SU-DHL-6 (cell line): ENCODE data around the gene SLC6A13.

ENCODE experiments used
- EZH2phosphoT487 ChIP-seq: fragments of 200-600 bp; sonication (generic), shearing (Covaris generic); conservative IDR thresholded peaks from 2 replicates; pipeline ENCODE4 v1.6.1; 2018; ENCODE audit warnings: mild to moderate bottlenecking, antibody characterized with exemption, low read length, moderate library complexity, mixed read lengths
- TF ChIP-seq, protein P1 (sequence below): fragments of 200-600 bp; sonication (generic); IDR thresholded peaks from one replicate; pipeline ENCODE4 v1.5.1; 2017; ENCODE audit warnings: antibody characterized with exemption, mild to moderate bottlenecking, low read length, moderate library complexity; ENCODE audit not compliant: insufficient read depth, poor library complexity, severe bottlenecking

DNA sequence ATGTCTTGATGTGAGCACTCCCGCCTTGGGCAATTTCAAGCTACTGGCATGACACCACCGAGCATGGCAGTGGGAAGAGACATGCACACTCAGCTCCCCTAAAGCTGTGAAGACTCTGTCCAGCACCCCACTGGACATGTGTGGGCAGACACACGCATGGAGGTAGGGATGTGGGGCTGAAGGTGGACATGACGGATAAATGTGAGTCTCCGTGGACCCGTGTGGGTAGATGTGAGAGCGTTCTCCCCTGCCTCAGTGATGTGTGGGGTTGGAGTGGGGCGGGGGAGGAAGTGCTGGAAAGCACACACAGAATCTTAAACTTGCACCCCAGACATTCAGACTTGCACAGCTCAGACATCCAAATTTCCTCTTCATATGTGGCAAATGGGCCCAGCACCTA is 61.3 kb downstream of the SLC6A13 start:
- TF ChIP-seq, protein P1, sequence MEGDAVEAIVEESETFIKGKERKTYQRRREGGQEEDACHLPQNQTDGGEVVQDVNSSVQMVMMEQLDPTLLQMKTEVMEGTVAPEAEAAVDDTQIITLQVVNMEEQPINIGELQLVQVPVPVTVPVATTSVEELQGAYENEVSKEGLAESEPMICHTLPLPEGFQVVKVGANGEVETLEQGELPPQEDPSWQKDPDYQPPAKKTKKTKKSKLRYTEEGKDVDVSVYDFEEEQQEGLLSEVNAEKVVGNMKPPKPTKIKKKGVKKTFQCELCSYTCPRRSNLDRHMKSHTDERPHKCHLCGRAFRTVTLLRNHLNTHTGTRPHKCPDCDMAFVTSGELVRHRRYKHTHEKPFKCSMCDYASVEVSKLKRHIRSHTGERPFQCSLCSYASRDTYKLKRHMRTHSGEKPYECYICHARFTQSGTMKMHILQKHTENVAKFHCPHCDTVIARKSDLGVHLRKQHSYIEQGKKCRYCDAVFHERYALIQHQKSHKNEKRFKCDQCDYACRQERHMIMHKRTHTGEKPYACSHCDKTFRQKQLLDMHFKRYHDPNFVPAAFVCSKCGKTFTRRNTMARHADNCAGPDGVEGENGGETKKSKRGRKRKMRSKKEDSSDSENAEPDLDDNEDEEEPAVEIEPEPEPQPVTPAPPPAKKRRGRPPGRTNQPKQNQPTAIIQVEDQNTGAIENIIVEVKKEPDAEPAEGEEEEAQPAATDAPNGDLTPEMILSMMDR, result no peak
- TF ChIP-seq EZH2phosphoT487, result no peak
